ENCODE results near the gene AGMAT. TPM values are rescaled to one million over a fixed set of nuclear protein-coding genes. Genes with fewer than 3 reads are reported as not detected.

Gene AGMAT
- polyA plus RNA-seq, 1 donor, result 3.4 TPM

DNA sequence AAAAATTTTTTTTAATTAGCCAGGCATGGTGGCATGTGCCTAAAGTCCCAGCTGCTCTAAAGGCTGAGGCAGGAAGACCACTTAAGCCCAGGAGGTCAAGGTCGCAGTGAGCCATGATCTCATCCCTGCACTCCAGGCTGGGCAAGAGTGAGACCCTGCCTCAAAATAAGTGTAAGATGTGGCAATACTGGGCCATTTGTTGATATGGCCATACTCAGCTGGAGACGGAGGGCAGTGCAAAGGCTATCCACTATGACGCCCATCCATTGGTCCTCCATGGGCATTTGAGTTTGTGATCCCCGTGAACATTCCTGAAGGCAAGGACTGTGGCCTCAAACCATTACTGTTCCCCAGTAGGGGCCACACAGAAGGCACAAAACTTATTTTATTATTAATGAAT lies 62.3 kb downstream of the AGMAT start:
- DNase-seq, result no peak

Other genes starting within 250 kb of the AGMAT start
- 33.1 TPM for gene EFHD2, start 175.2 kb downstream of the AGMAT start, polyA plus RNA-seq (ENCODE audit: insufficient read length)
- 1.4 TPM for gene CTRC, start 146.6 kb downstream of the AGMAT start, polyA plus RNA-seq (ENCODE audit: insufficient read length)
- 0.84 TPM for gene CELA2A, start 128.3 kb downstream of the AGMAT start, polyA plus RNA-seq (ENCODE audit: insufficient read length)
- 4.1 TPM for gene CELA2B, start 108.9 kb downstream of the AGMAT start, polyA plus RNA-seq (ENCODE audit: insufficient read length)
- 21.9 TPM for gene CASP9, start 60.8 kb downstream of the AGMAT start, polyA plus RNA-seq (ENCODE audit: insufficient read length)
- gene DNAJC16, start 58.2 kb downstream of the AGMAT start, polyA plus RNA-seq (ENCODE audit: insufficient read length), result 16.3 TPM
- gene DDI2, start 32.4 kb upstream of the AGMAT start, polyA plus RNA-seq (ENCODE audit: insufficient read length), result 24.3 TPM
- gene PLEKHM2, start 99.3 kb upstream of the AGMAT start, polyA plus RNA-seq (ENCODE audit: insufficient read length), result 58.9 TPM
- 7.2 TPM for gene SLC25A34, start 151.2 kb upstream of the AGMAT start, polyA plus RNA-seq (ENCODE audit: insufficient read length)
- gene TMEM82, start 157.4 kb upstream of the AGMAT start, polyA plus RNA-seq (ENCODE audit: insufficient read length), result not detected
- gene FBLIM1, start 173.7 kb upstream of the AGMAT start, polyA plus RNA-seq (ENCODE audit: insufficient read length), result 30.5 TPM
- gene UQCRHL, start 222.6 kb upstream of the AGMAT start, polyA plus RNA-seq (ENCODE audit: insufficient read length), result 1.6 TPM